Effector memory CD4-positive, alpha-beta T cell (primary cell): Measurements from ENCODE around the gene SIAE.

Experiments used
- DNase-seq, 3 donors: peaks; one replicate each; pipeline ENCODE4 v3.0.0-alpha.2; 2020
- H3K27ac ChIP-seq: 2 replicates; pipeline ENCODE4 v1.7.0; 2013; ENCODE audit warnings: mild to moderate bottlenecking, low read length, moderate library complexity; ENCODE audit not compliant: insufficient read depth, poor library complexity, severe bottlenecking
- H3K27me3 ChIP-seq: replicated peaks from 2 replicates; pipeline ENCODE4 v1.7.0; 2013; ENCODE audit warnings: mild to moderate bottlenecking, low read length; ENCODE audit not compliant: insufficient read depth, control insufficient read depth, poor library complexity, severe bottlenecking
- H3K36me3 ChIP-seq: 2 replicates; pipeline ENCODE4 v1.7.0; 2013; ENCODE audit warnings: mild to moderate bottlenecking, low read length, moderate library complexity; ENCODE audit not compliant: control insufficient read depth, insufficient read depth
- H3K4me1 ChIP-seq: 2 replicates; pipeline ENCODE4 v1.7.0; 2013; ENCODE audit warnings: low read length, mild to moderate bottlenecking; ENCODE audit not compliant: control insufficient read depth, insufficient read depth, poor library complexity, severe bottlenecking
- H3K4me3 ChIP-seq: 2 replicates; pipeline ENCODE4 v1.7.0; 2013; ENCODE audit warnings: low read length, low read depth, mild to moderate bottlenecking; ENCODE audit not compliant: insufficient read depth, poor library complexity, severe bottlenecking
- H3K9me3 ChIP-seq: 2 replicates; pipeline ENCODE4 v1.7.0; 2013; ENCODE audit warnings: mild to moderate bottlenecking, low read length, moderate library complexity; ENCODE audit not compliant: control insufficient read depth
- total RNA-seq, 3 donors: gene quantifications; one replicate each; lab custom pipeline; 2026; lab: John Stamatoyannopoulos, UW

Gene SIAE, protein sequence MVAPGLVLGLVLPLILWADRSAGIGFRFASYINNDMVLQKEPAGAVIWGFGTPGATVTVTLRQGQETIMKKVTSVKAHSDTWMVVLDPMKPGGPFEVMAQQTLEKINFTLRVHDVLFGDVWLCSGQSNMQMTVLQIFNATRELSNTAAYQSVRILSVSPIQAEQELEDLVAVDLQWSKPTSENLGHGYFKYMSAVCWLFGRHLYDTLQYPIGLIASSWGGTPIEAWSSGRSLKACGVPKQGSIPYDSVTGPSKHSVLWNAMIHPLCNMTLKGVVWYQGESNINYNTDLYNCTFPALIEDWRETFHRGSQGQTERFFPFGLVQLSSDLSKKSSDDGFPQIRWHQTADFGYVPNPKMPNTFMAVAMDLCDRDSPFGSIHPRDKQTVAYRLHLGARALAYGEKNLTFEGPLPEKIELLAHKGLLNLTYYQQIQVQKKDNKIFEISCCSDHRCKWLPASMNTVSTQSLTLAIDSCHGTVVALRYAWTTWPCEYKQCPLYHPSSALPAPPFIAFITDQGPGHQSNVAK
- total RNA-seq = 2.3 to 4.6 (median 3.1) reads per million in 3 donors

DNA sequence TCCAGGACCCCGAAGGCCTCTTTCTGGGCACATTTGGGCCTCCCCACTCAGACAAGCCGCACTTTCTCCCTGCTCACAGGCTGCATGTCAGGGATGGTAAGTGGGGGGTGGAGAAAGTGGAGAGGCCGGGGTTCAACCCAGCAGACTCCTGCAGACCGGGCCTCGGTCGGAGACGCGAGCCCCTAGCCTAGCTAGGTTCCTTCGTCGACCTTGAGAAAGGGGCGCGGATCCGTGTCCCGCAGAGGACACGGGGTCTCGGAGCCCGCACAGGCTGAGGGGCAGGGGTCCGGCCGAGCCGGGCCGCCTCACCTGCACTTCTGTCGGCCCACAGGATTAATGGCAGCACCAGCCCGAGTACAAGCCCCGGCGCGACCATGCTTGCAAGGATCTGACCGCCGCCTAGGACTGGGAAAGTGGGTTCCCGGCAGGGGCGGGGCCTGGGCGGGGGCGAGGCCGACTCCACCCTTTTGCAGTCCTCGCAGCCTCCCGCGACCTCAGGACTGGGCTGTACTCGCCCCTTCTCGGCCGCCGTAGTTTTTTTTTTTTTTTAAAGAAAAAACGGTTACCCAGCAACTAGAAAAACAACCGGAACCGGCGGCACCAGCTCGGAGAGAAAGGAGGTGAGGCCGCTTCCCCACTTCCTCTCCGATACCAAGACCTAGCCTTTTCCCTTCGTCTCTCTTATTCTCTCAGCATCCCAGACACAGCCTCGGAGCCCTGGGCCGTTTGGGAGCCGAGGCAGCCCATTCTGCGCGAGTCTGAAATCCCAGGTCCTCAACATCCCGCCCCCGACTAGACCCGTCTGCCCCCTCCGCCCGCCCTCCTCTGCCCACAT lies at the start of gene SIAE, which contains the start of gene SPA17:
SIAE (minus strand) TSS at position 407 of the 835 bp plus-strand sequence; CDS start at position 376, 31 bp downstream.
SPA17 (plus strand) TSS at position 572 of the 835 bp plus-strand sequence. CDS start 1,361 bp downstream, outside the sequence.
- Histone ChIP-seq H3K4me3 (peak within 1 kb of the TSS; percentile 76), H3K27ac (peak within 1 kb of the TSS; percentile 72), H3K36me3 (no peaks in the 10 kb centered on the region), H3K9me3 (no peaks in the 10 kb centered on the region), H3K4me1 (peaks cover 19% of the 10 kb centered on the region), H3K27me3 (no peaks in the 10 kb centered on the region)
- DNase-seq = peak; percentile 77 to 83 (median 78)

DNA sequence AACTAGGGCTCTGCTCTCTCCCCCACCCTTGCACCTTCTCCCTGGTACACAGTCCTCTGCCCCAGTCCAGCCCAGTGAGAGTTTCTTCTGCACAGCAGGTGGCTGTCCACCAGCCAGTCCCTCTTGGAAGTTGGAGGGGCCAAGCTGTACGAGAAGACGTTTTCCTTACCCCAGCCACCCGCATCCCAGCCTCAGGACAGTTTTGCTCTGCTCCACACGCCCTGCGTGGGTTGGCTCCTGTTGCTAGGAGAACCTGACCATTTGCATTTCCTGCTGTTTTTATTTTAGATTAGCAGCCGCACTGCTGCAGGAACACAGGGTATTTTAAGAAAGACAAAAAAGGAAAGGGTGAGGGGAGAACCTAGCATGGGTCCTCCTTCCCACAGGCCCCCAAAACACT lies 48.6 kb upstream of the SIAE start:
- Histone ChIP-seq H3K27me3 (peaks cover 11% of the 10 kb centered on the region), H3K27ac (no peak overlapping the region), H3K4me1 (peaks cover 11% of the 10 kb centered on the region)

DNA sequence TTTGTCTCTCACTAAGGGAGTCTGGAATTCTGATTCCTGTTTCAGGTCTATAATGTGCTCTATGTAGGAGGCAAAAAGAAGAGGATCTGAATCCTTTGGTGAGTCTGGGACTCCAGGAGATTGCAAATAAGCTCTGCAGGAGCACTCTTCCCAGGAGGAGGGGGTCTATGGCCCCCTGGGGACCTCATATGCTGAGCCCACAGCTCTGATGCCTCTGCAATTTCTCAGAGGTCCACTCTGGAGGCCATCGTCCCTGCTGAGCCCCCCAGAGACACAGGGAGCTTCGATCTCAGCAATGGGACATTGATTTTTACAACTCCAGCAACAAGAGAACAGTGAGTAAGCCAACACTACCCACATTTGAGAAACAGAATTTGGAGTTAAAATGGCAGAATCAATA lies 46.0 kb upstream of the SIAE start:
- Histone ChIP-seq H3K4me3 (no peak overlapping the region), H3K4me1 (peaks cover 11% of the 10 kb centered on the region), H3K36me3 (no peaks in the 10 kb centered on the region), H3K27ac (no peak overlapping the region), H3K27me3 (peaks cover 11% of the 10 kb centered on the region), H3K9me3 (no peaks in the 10 kb centered on the region)
- DNase-seq = no peak

More for the DNA sequence above, 48.6 kb upstream of the SIAE start:
- Histone ChIP-seq H3K36me3 (no peaks in the 10 kb centered on the region), H3K9me3 (no peaks in the 10 kb centered on the region), H3K4me3 (no peak overlapping the region)
- DNase-seq = no peak

DNA sequence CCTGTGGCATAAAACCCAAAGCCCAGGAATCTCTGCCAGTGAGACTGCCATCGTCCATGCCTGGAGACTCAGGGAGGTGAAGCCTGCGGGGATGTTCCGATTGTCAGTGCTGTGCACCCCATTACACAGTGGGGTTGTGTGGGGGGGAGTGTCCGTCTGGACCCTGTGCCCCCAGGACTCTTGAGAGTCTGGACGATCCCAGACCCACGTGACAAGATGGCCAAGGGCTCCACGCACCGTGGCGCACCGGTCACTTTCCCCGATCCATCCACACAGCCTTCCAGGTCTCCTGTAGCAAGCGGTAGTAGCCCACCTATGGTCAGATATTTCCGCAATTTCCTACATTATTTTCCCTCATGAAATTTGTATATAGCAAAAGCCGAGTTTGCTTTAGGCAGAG lies 45.3 kb upstream of the SIAE start:
- Histone ChIP-seq H3K4me3 (no peak overlapping the region), H3K27ac (no peak overlapping the region), H3K4me1 (peaks cover 11% of the 10 kb centered on the region), H3K27me3 (peaks cover 11% of the 10 kb centered on the region), H3K9me3 (no peaks in the 10 kb centered on the region), H3K36me3 (no peaks in the 10 kb centered on the region)
- no peak for DNase-seq

DNA sequence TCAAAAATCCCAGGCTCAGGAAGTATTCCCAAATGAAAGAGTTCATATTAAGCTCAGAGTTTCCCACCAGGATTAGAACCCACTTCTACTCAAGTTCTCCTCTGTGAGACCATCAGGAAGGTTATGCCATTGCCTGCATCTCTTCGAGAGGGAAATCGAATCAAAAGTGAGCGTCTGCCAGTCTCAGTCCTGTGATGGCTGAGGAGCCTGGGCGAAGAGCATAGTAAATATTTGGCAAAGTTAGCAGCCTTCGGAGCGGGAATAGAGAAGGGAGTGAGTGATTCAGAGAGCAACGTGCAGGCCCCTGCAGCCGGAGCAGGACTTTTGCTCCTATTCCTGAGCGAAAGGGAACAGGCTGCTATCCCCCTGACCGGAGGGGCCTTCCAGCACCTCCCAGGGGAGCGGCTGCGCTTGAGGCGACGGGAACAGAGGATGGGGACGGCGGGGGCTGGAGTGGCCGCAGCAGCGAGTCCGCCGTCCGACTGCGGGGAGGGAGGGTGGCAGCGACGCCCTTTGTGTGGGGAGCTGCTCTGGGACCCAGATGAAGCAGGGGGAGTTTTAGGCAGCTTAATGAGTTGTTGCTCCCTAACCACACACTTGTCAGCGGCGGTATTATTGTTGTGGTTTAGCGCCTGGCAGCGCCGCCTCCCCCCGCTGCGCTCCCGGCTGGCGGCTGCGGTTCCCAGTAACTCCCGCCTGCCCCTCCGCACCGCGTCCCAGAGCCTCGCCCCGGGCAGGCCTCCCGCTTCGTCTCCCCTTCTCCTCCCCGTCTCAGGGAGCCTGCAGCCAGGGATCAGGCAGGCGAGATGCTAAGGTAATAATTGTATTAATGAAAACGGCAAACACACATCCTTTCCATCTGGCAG lies 44.5 kb upstream of the SIAE start:
- DNase-seq = peak in 2 of 3 donors; percentile 4 to 16
- no peak overlapping the region for H3K27ac ChIP-seq
- peaks cover 11% of the 10 kb centered on the region for H3K27me3 ChIP-seq
- H3K4me3 ChIP-seq = peak overlapping the region; percentile 46
- H3K36me3 ChIP-seq = no peaks in the 10 kb centered on the region
- peaks cover 11% of the 10 kb centered on the region for H3K4me1 ChIP-seq
- no peaks in the 10 kb centered on the region for H3K9me3 ChIP-seq

GRCh38 chr11:124717421-124717785 lies 43.9 kb upstream of the SIAE start:
- H3K9me3 ChIP-seq = no peaks in the 10 kb centered on the region
- no peak overlapping the region for H3K4me3 ChIP-seq
- DNase-seq = no peak
- no peaks in the 10 kb centered on the region for H3K36me3 ChIP-seq
- peaks cover 11% of the 10 kb centered on the region for H3K4me1 ChIP-seq
- no peak overlapping the region for H3K27ac ChIP-seq
- peaks cover 11% of the 10 kb centered on the region for H3K27me3 ChIP-seq

DNA sequence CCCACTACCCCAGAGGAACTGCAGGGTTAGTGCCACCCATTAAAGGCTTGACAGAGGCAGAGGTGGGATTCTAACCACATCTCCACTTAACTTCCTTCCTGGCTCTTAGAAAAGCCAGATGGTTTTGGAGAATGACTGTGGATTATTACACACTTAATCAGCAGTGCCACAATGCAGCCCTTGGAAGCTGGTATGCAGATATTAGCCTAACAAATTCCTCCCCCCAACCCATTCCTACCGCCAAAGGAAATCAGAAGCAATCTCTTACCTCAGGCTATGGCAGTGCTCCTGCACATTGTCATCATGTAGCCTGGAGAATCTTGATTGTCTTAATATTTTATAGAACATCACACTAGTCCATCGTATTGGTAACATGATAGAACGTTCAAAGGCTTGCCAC lies 43.1 kb upstream of the SIAE start:
- H3K27me3 ChIP-seq = peaks cover 11% of the 10 kb centered on the region
- DNase-seq = no peak
- H3K4me3 ChIP-seq = no peak overlapping the region
- H3K36me3 ChIP-seq = no peaks in the 10 kb centered on the region
- no peak overlapping the region for H3K27ac ChIP-seq
- no peaks in the 10 kb centered on the region for H3K9me3 ChIP-seq
- H3K4me1 ChIP-seq = peaks cover 11% of the 10 kb centered on the region

- peaks cover 2% of the 10 kb centered on the region for H3K27me3 ChIP-seq
- no peak overlapping the region for H3K27ac ChIP-seq
- no peaks in the 10 kb centered on the region for H3K4me1 ChIP-seq
- no peak overlapping the region for H3K4me3 ChIP-seq
- DNase-seq = no peak
- no peaks in the 10 kb centered on the region for H3K36me3 ChIP-seq
- H3K9me3 ChIP-seq = peaks cover 3% of the 10 kb centered on the region
These were observed 38.9 kb upstream of the SIAE start for GRCh38 chr11:124712392-124712791.

- Histone ChIP-seq H3K4me3 (no peak overlapping the region), H3K27ac (no peak overlapping the region), H3K27me3 (no peaks in the 10 kb centered on the region), H3K4me1 (no peaks in the 10 kb centered on the region), H3K36me3 (no peaks in the 10 kb centered on the region), H3K9me3 (peaks cover 3% of the 10 kb centered on the region)
- no peak for DNase-seq
These were observed 34.3 kb upstream of the SIAE start for GRCh38 chr11:124707829-124708228.
